GM21723 (cell line): ENCODE data around the gene FAM13C.

Experiments
- ATAC-seq: cut with Tn5 transposase; IDR thresholded peaks from one replicate; pipeline ENCODE4 v1.9.1; 2021; ENCODE audit warnings: mild to moderate bottlenecking, moderate library complexity; ENCODE audit not compliant: unreplicated experiment

FAM13C gene

GRCh38 chr10:59320355-59320754 lies 42.0 kb downstream of the FAM13C start:
- no peak for ATAC-seq

- ATAC-seq = no peak
Measured at GRCh38 chr10:59319854-59320253, 42.5 kb downstream of the FAM13C start.

DNA sequence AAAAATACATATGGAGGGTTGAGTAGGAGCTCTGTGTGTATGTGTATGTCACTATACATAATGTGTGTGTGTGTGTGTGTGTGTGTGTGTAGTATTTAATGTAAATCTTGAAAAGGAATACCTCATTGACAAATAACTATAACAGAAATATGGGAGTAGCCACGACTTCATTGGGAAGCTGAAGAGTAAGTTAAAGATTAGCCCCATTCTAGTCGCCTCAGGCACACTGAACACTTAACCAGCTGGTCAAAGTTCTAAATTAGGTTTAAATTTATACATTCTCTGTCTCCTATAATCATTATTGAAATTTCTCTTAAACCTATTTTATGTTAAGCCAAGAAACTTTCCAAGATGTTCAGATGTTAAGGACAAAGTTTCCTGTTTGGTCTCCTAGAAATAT lies 45.3 kb downstream of the FAM13C start:
- ATAC-seq = no peak

- no peak for ATAC-seq
Measured at GRCh38 chr10:59315465-59315864, 46.9 kb downstream of the FAM13C start.

- ATAC-seq = no peak
Measured at GRCh38 chr10:59314268-59314667, 48.1 kb downstream of the FAM13C start.

DNA sequence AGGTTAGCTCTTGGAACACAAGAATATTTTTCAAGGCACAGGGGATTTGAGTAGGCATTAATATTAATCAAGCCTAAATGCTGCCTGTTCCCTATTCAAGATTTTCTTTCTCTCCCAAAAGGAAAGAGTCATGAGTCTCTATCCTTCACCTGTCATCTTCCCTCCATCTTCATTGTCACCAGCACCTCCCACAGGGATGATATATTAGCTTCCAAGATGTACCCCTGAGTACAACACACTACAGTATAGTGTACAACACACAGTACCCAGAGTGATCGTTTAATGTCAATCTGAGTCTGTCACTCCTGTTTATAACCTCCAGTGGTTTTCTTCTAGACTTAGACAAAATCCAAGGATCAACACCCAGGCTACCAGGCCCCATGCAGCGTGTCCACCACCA lies 50.1 kb downstream of the FAM13C start:
- ATAC-seq = no peak

- ATAC-seq = no peak
Measured at GRCh38 chr10:59311025-59311424, 51.3 kb downstream of the FAM13C start.

DNA sequence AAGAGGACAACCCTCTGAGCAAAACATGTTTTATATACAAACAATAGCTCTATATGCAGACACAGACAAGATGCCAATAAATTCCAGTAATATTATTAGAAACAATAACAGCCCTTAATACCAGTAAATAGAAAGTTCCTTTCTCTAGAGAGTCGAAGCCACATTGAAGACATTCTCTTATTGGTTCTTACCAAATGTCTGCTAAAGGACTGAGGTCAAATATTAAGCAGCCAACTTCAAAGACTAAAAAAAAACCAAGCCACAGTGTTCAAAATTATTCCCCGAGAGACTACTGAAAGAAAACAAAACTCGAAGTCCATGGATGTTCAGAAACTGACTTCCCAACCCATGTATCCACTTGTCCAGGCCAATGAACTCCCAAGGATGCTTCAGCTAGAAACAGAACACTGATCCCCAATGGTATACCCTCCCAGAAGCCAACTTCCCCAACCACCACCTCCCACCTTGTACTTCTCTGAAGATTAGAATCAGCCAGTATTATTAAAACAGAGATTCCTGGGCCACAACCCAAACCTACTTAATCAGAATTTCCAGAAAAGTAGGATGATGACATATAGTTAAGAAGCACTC lies 51.9 kb downstream of the FAM13C start:
- ATAC-seq = no peak

- no peak for ATAC-seq
Measured at GRCh38 chr10:59304521-59305097, 57.7 kb downstream of the FAM13C start.

GRCh38 chr10:59303018-59303417 lies 59.3 kb downstream of the FAM13C start:
- ATAC-seq = no peak

GRCh38 chr10:59302381-59302780 lies 60.0 kb downstream of the FAM13C start:
- ATAC-seq = no peak

DNA sequence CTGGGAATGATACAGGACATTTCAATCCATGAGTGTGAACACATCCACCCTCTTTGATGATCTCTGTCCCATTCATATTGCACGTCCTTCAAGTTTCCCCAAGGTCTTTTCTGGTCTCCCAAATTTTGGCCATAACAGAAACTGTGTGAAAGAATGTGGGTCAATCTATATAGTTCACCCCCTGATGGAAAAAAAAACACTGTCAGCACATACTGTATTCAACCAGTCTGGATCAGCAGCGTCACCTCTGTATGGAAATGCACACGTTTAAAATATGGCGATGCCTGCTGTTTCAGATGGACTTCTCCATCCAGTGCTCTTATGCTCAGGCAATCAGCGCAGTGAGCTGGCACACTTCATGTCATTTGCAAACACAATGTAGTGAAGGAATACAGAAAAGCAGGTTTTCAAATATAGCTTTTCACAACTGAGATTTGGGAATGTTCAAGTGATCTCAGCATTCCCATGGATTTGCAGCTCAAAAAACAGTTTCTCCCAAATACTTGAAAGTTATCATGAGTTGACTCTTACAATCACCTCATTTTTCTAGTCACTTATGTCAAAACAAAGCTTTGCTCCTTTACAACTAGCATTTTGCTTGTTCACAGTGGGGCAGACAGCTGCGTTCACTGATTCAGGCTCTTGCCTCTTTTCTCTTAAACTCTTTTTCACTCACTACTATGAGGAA lies 61.1 kb downstream of the FAM13C start:
- no peak for ATAC-seq

- no peak for ATAC-seq
Measured at GRCh38 chr10:59300386-59300785, 62.0 kb downstream of the FAM13C start.

- ATAC-seq = no peak
Measured at GRCh38 chr10:59299933-59300332, 62.4 kb downstream of the FAM13C start.

DNA sequence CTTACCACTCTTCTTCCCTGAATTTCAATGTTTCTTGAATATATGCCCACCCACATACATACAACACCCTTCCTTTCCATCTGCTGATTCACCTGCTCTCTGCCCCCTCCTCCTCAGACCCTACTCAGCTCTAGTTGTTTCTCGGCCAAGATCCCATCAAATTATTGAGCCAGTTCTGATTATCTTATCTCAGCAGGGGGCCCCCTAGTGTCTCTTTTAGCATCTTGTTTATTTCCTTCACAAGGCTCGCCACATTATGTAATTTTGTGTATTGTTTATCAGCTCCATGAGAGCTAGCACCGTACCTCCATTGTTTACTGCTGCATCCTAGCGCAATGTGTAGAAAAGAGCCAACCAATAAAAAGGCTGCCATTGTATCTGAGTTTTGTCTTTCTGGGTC lies 71.9 kb downstream of the FAM13C start:
- no peak for ATAC-seq

DNA sequence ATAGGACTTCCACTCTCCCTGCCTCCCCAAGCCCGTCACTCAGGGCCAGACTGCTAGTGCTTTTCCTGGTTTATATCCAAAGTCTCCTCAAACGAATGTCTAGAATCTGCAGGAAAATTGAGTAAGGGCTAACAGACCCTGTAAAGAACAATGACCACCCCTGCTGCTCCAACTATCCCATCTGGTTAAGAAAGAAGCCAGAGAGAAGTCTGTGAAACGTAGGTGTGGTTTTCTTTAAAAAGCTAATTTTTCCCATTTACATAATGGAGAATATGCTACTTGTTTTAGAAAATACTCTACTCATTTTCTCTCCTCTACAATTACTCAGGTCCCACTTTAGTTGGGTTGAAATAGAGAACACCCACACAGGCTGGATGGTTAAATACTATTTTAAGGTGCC lies 72.5 kb downstream of the FAM13C start:
- no peak for ATAC-seq

GRCh38 chr10:59287587-59288255 lies 74.6 kb downstream of the FAM13C start:
- ATAC-seq = no peak

DNA sequence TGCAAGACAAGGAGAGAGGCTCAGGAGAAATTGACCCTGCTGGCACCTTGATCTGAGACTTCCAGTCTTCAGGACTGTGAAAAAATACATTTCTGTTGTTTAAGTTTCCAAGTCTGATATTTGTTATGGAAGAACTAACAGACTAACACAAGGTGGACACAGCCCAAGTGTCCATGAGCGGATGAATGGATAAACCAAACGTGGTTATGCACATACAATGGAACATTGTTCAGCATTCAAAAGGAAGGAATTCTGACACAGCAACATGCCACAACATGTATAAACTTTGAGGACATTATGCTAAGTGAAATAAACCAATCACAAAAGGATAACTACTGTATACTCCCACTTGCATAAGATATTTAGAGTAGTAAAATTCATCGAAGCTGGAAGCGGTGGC lies 76.5 kb downstream of the FAM13C start:
- no peak for ATAC-seq

GRCh38 chr10:59285073-59285472 lies 77.3 kb downstream of the FAM13C start:
- no peak for ATAC-seq

GRCh38 chr10:59284118-59284975 lies 78.0 kb downstream of the FAM13C start:
- no peak for ATAC-seq

GRCh38 chr10:59283456-59284091 lies 78.8 kb downstream of the FAM13C start:
- ATAC-seq = no peak
